ENCODE results near the gene MYH16.
"Not testable (repeated sequence)": the region's sequence is repeated elsewhere in the genome, so short reads cannot be mapped to it uniquely, and the experiment has no call there.

The MYH16 gene

DNA sequence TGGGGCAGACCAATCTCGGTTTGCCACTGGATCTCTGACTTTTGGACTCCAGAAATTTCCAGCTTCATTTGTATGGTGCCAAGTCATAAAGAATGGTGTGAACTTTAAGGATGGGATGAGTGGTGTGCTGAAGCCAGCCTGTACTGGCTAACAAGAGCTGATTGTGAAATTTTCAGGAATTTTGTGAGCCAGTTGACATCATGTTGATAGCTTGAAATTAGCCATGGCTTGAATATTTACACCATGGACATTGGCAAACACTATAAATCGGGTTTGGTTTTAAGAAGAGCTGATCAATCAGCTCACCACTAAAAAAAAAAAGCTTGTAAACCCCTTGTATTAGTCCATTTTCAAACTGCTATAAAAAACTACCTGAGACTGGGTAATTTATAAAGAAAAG lies 14.1 kb upstream of the MYH16 start:
- DNase-seq = no peak

- DNase-seq = no peak
Measured at GRCh38 chr7:99260395-99260794, 12.2 kb upstream of the MYH16 start.

DNA sequence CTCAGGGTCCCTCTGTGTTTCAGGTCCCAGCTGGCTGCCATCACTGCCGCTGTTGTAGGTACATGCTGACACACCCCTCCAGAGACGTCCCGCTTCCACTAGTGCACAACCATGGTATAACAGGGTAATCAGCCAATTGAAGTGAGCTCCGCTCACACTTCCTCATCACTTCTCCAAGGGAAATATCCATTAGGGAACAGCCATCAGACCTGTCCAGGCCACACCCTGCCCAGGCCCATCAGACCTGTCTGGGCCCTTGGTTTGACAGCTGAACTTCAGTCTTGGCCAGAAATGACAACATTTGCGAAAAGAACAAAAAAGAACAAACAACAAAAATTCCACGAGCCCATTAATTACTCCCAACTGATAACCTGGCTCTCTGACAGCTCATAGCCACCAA lies 11.0 kb upstream of the MYH16 start:
- DNase-seq = no peak

GRCh38 chr7:99265848-99266480 lies 6.7 kb upstream of the MYH16 start:
- no peak for DNase-seq

DNA sequence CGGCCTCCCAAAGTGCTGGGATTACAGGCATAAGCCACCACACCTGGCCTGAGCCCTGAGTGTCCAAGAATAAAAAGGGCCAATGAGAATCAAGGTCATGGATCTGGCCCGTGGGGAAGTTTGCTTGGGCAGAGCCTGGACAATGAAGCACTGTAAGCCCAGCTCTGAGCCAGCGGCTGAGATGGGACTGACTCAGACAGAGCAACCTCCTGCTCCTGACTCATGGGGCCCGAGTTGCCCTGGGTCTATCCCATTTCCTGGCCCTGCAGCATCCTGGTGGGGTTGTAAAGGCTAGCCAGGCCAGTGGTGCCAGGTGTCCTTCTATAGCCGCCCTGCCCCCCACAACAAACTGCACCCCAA lies 5.2 kb upstream of the MYH16 start:
- DNase-seq = no peak

- DNase-seq = no peak
Measured at GRCh38 chr7:99267841-99268576, 4.6 kb upstream of the MYH16 start.

DNA sequence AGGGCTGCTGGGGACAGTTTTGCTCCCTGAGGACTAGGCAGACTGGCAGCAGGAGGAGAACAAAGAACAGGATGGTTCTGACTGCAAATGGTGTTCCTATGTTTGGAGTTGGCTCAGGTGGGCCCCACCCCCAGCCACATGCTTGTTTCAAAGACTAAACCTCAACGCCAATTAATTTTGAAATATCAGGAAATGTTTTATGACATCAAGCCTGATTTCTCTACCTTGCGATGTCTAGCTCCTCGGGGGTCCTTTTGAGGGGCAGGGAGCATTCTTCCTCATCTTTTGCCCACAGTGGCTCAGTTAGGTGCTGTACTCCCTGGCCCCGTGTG lies 4.1 kb upstream of the MYH16 start:
- DNase-seq = no peak

DNA sequence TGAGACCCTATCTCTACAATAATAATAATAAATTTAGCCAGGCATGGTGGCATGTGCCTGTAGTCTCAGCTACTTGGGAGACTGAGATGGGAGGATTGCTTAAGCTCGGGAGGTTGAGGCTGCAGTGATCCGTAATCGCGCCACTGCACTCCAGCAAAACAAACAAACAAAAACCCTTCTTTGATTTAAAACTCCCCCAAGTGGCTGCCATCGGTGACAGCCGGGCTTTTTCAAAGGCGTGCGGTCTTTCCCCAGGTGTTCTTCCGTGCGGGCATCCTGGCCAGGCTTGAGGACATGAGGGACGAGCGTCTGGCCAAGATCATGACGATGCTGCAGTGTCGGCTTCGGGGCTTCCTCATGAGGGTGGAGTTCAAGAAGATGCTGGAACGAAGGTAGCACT lies 1.9 kb upstream of the MYH16 start:
- no peak for DNase-seq

DNA sequence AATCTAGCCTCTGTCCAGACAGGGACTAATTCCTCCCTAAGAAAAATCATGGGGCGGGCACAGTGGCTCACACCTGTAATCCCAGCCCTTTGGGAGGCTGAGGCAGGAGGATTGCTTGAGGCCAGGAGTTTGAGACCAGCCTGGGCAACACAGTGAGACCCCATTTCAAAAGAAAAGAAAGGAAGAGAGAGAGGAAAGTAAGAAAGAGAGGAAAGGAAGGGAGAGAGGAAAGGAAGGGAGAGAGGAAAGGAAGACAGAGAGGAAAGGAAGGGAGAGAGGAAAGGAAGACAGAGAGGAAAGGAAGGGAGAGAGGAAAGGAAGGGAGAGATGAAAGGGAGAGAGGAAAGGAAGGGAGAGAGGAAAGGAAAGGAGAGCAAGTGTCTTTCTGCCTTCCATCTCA lies 922 bp downstream of the MYH16 start:
- DNase-seq = not testable (repeated sequence)

- not testable (repeated sequence) for DNase-seq
Measured at GRCh38 chr7:99274908-99275307, 2.3 kb downstream of the MYH16 start.

- DNase-seq = no peak
Measured at GRCh38 chr7:99275496-99275895, 2.9 kb downstream of the MYH16 start.

- DNase-seq = no peak
Measured at GRCh38 chr7:99278180-99278579, 5.5 kb downstream of the MYH16 start.

- DNase-seq = not testable (repeated sequence)
Measured at GRCh38 chr7:99284165-99284564, 11.5 kb downstream of the MYH16 start.

DNA sequence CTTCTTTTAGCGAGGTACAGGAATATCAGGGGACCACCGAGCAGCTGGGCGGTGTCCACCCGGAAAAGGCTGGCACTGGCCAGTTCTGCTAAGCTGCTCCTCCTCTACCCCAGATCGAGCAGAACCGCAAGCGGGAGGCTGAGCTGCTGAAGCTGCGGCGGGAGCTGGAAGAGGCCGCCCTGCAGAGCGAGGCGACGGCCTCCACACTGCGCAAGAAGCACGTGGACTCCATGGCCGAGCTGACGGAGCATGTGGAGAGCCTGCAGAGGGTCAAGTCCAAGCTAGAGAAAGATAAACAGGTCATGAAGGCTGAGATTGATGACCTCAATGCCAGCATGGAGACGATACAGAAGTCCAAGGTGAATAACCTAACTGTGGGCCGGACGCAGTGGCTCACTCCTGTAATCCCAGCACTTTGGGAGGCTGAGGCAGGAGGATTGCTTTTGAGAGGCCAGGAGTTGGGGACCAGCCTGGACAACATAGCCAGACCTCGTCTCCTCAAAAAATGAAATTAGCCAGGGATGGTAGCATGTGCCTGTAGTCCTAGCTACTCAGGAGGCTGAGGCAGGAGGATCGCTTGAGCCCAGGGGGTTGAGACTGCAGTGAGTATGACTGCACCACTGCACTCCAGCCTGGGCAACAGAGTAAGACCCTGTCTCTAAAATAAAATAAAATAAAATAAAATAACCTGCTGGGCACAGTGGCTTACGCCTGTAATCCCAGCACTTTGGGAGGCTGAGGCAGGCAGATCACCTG lies 15.3 kb downstream of the MYH16 start:
- DNase-seq = no peak

DNA sequence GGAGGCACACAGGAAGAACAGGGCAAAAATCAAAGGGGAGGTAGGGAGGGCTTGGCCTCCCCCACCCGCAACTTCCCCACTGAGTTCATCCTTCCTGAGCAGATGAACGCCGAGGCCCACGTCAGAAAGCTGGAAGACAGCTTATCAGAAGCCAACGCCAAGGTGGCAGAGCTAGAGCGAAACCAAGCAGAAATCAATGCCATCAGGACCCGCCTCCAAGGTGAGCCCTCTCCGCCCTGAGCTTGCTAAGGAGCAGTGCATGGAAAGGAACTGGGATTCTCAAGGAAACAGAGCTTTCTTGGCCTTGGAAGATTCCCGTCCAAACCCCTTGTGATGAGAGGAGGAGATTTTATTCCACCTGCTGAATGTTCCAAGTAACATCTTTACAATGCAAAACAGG lies 16.5 kb downstream of the MYH16 start:
- DNase-seq = no peak

DNA sequence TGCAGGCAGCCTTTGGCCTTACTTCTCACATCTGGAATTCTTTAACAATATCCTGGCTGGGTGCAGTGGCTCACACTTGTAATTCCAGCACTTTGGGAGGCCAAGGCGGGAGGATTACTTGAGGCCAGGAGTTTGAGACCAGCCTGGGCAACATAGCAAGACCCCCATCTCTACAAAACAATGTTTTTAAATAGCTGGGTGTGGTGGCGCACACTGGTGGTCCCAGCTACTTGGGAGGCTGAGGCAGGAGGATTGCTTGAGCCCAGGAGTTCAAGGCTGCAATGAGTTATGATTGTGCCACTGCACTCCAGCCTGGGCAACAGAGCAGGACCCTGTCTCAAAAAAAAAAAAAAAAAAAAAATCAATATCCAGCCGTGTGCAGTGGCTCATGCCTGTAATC lies 17.5 kb downstream of the MYH16 start:
- not testable (repeated sequence) for DNase-seq

GRCh38 chr7:99290980-99291607 lies 18.5 kb downstream of the MYH16 start:
- DNase-seq = no peak

DNA sequence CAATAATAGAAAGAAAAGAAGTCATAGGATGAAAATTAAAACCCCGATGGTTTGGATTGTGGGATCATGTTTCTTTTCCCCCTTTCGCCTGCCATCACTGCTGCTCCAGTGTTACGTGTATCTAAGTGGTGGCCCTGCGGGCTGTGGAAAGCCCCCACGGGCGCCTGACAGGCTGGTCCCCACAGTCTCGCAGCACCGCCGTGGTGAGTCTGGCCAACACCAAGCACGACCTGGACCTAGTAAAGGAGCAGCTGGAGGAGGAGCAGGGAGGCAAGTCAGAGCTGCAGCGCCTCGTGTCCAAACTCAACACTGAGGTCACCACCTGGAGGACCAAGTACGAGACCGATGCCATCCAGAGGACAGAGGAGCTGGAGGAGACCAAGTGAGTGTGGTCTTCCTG lies 19.5 kb downstream of the MYH16 start:
- no peak for DNase-seq

GRCh38 chr7:99293167-99293566 lies 20.5 kb downstream of the MYH16 start:
- no peak for DNase-seq

- no peak for DNase-seq
Measured at GRCh38 chr7:99293650-99294049, 21.0 kb downstream of the MYH16 start.

- DNase-seq = no peak
Measured at GRCh38 chr7:99296471-99296870, 23.8 kb downstream of the MYH16 start.

- no peak for DNase-seq
Measured at GRCh38 chr7:99301496-99301895, 28.9 kb downstream of the MYH16 start.

Data from right kidney (tissue), 1 donor.